Skeletal muscle satellite cell (primary cell): Measurements from ENCODE around the gene NACA2.
A peak's percentile ranks its signal among the peaks of the same experiment; 100 is the strongest.

Experiments used
- H3K27me3 ChIP-seq: 2 replicates; pipeline ENCODE4 v1.7.0; 2013; ENCODE audit warnings: low read length; ENCODE audit not compliant: control insufficient read depth, insufficient read depth
- H3K36me3 ChIP-seq: 2 replicates; pipeline ENCODE4 v1.7.0; 2013; ENCODE audit warnings: mild to moderate bottlenecking, control low read depth, low read length; ENCODE audit not compliant: insufficient read depth
- H3K4me1 ChIP-seq: 2 replicates; pipeline ENCODE4 v1.7.0; 2013; ENCODE audit warnings: low read length; ENCODE audit not compliant: control insufficient read depth, insufficient read depth
- H3K4me2 ChIP-seq: 2 replicates; pipeline ENCODE4 v1.7.0; 2013; ENCODE audit warnings: mild to moderate bottlenecking, low read length
- H3K4me3 ChIP-seq: 2 replicates; pipeline ENCODE4 v1.7.0; 2013; ENCODE audit warnings: low read length
- H3K9ac ChIP-seq: 2 replicates; pipeline ENCODE4 v1.7.0; 2013; ENCODE audit warnings: mild to moderate bottlenecking, low read depth, low read length, moderate library complexity
- H3K9me3 ChIP-seq: replicated peaks from 2 replicates; pipeline ENCODE4 v1.7.0; 2013; ENCODE audit warnings: mild to moderate bottlenecking, control low read depth, low read length

The NACA2 gene

DNA sequence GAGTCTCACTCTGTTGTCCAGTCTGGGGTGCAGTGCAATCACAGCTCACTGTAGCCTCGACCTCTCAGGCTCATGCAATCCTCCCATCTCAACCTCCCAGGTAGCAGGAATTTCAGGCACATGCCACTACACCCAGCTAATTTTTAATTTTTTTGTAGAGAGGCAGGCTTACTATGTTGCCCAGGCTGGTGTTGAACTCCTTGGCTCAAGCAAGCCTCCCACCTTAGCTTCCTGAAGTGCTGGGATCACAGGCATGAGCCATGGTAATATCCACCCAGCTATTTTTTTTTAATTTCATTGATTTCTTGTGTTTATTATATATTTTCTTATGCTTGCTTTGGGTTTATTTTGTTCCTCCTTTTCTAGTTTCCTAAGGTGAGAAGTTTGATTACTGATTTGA is 33.9 kb upstream of the NACA2 start:
- no peaks in the 10 kb centered on the region for H3K4me1 ChIP-seq
- no peak overlapping the region for H3K9ac ChIP-seq

DNA sequence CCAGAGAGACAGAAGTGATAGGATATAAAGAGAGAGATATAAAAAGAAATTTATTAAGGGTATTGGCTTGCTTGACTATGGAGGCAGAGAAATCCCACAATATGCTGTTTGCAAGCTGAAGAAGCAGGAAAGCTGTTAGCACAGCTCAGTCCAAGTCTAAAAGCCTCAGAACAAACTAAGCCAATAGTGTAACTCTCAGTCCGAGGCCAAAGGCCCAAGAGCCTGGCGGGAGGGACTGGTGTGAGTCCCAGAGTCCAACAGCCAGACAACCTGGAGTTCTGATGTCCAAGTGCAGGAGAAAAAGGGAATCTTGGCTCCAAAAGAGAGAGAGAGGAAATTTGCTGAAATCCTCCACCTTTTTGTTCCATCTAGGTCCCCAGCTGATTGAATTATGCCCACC is 30.3 kb upstream of the NACA2 start:
- H3K36me3 ChIP-seq = no peaks in the 10 kb centered on the region
- no peak overlapping the region for H3K4me2 ChIP-seq
- H3K4me1 ChIP-seq = no peaks in the 10 kb centered on the region

More for the DNA sequence above, 33.9 kb upstream of the NACA2 start:
- H3K9me3 ChIP-seq = peaks cover 1% of the 10 kb centered on the region
- no peak overlapping the region for H3K4me3 ChIP-seq
- H3K36me3 ChIP-seq = no peaks in the 10 kb centered on the region
- no peaks in the 10 kb centered on the region for H3K27me3 ChIP-seq
- no peak overlapping the region for H3K4me2 ChIP-seq

DNA sequence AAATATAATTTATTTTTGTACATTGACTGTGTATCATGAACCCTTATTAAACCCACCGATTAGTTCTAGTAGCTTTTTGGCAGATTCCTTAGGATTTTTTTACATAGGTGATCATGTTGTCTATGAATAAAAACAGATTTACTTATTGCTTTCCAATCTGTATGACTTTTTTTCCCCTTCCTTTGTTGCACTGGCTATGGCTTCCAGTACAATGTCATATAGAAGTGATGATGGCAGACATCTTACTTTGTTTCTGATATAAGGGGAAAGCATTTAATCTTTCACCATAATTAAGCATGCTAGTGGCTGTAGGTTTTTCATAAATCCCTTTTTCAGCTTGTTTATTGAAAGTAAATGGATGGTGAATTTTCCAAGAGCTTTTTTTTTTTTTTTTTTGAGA is 28.9 kb upstream of the NACA2 start:
- Histone ChIP-seq H3K9ac (no peak overlapping the region), H3K27me3 (no peaks in the 10 kb centered on the region), H3K9me3 (peaks cover 7% of the 10 kb centered on the region), H3K36me3 (no peaks in the 10 kb centered on the region), H3K4me3 (no peak overlapping the region), H3K4me2 (no peak overlapping the region), H3K4me1 (peaks cover 6% of the 10 kb centered on the region)

More for the DNA sequence above, 30.3 kb upstream of the NACA2 start:
- Histone ChIP-seq H3K4me3 (no peak overlapping the region), H3K9ac (no peak overlapping the region), H3K27me3 (no peaks in the 10 kb centered on the region), H3K9me3 (peaks cover 7% of the 10 kb centered on the region)

DNA sequence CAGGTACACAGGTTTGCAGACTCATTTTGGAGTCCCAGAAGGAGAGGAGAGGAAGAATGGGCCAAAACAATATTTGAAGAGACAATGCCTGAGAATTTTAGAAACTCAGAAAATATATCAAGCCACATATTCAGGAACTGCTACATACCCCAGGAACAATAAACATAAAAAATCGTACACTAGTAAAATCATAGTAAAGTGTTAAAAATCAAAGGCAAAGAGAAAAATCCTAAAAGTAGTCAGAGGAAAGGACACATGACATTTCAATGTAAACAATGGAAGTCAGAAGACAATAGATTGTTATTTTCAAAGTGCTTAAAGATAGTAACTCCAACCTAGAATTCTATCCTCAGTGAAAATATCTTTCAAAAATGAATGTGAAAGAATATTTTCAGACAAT is 28.5 kb upstream of the NACA2 start:
- peaks cover 7% of the 10 kb centered on the region for H3K9me3 ChIP-seq
- H3K4me2 ChIP-seq = no peak overlapping the region
- H3K27me3 ChIP-seq = no peaks in the 10 kb centered on the region
- H3K9ac ChIP-seq = no peak overlapping the region
- peaks cover 6% of the 10 kb centered on the region for H3K4me1 ChIP-seq
- no peak overlapping the region for H3K4me3 ChIP-seq
- no peaks in the 10 kb centered on the region for H3K36me3 ChIP-seq

DNA sequence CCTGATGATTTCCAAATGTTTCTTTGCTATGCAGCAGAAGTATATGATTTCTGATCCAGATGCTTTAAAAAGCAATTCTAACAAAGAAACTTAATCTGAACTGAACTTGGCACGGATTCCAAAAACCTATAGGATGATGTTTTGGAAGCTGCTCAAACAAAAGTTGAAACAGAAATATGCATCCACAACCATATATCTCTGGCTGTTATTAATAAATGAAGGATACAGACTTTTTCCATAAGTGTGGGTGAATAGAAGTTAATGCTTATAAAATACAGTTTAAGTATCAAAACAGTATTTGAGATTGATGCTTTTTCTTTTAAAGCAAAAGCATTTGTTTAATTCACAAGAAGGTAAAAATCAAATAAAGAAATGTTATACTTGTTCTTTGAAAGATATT is 27.9 kb upstream of the NACA2 start:
- no peak overlapping the region for H3K4me2 ChIP-seq
- H3K27me3 ChIP-seq = no peaks in the 10 kb centered on the region
- peaks cover 6% of the 10 kb centered on the region for H3K4me1 ChIP-seq

DNA sequence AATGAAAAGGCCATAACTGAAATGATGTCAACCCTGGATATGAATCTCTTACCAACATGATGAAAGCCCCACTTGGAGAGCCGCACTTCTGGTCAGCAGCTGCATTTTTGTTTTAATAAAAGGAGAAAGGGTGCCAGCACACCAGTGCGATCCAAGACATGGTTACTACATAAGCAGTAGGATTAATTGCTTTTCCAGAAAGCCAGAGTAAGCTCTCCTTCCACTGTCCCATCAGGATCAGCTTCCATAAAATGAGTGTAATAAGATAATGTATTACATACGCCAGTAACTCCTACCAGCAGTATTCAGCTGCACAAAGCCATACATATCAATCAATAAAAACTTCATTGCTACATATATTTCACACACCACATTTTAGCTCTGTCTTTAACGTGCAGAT is 26.3 kb upstream of the NACA2 start:
- Histone ChIP-seq H3K9ac (no peak overlapping the region), H3K27me3 (no peaks in the 10 kb centered on the region), H3K9me3 (peaks cover 7% of the 10 kb centered on the region), H3K36me3 (no peaks in the 10 kb centered on the region), H3K4me1 (peaks cover 6% of the 10 kb centered on the region), H3K4me3 (no peak overlapping the region), H3K4me2 (no peak overlapping the region)

More for the DNA sequence above, 27.9 kb upstream of the NACA2 start:
- Histone ChIP-seq H3K9me3 (peaks cover 7% of the 10 kb centered on the region), H3K4me3 (no peak overlapping the region), H3K36me3 (no peaks in the 10 kb centered on the region), H3K9ac (no peak overlapping the region)

DNA sequence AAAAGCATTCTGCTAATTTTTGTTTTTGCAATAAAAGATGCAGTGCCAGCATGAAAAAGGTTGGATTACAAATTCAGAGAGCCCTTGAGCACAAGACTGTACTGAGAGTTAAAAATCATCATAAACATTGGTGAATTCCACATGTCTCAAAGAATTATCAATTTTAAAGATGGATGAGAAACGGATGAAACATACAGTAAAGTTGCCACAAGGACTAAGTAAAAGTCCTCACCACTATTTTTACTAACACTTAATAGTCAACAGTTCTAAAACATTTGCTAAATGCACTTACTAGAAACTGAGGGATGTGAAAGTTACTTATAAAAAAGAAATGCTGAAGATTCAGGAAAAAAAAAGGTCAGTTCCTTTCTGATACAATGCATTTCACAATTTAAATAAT is 25.8 kb upstream of the NACA2 start:
- H3K4me1 ChIP-seq = peaks cover 6% of the 10 kb centered on the region
- H3K9me3 ChIP-seq = peaks cover 7% of the 10 kb centered on the region
- H3K4me2 ChIP-seq = peak overlapping the region; percentile 58
- no peak overlapping the region for H3K4me3 ChIP-seq
- H3K36me3 ChIP-seq = no peaks in the 10 kb centered on the region
- no peak overlapping the region for H3K9ac ChIP-seq
- H3K27me3 ChIP-seq = no peaks in the 10 kb centered on the region

DNA sequence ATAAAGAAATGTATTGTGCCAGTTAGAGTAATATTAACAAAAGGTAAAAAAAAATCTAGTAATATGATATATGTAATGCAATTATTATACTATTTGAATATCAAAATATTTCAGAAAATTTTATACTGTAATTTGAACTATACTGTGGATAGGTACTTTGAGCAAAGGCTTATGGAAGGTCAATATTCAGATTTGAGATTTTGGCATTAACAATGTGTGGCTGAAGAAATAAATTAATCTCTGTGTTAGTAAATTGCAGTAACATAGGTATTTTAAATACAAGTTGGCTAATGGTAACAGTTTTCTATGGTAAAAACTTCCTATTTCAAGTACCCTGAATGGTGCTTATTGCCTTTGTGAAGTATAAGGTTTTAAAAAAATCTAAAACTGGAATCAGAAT is 23.2 kb upstream of the NACA2 start:
- Histone ChIP-seq H3K4me1 (peaks cover 6% of the 10 kb centered on the region), H3K4me2 (no peak overlapping the region), H3K9ac (no peak overlapping the region), H3K9me3 (peaks cover 2% of the 10 kb centered on the region), H3K36me3 (no peaks in the 10 kb centered on the region), H3K4me3 (no peak overlapping the region), H3K27me3 (no peaks in the 10 kb centered on the region)

DNA sequence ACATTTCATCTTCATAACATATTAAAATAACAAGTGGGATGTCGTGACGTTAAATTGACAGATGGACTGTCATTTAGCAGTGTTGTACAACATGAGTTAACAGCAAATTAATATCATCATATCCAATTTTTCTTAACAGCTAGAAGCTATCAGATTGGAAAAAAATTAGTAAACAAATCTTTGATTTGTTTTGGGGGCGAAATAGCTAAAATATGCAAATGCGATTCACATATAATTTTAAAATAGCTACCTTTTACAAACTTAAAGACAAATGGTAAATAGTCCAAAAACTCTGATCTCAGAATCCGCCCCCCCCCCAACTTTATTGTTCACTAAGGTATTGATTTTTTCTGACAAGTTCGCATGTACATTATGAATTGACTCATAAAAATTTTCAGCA is 20.3 kb upstream of the NACA2 start:
- H3K4me1 ChIP-seq = peaks cover 6% of the 10 kb centered on the region
- H3K9ac ChIP-seq = no peak overlapping the region
- H3K4me3 ChIP-seq = no peak overlapping the region
- no peak overlapping the region for H3K4me2 ChIP-seq
- H3K9me3 ChIP-seq = no peaks in the 10 kb centered on the region
- no peaks in the 10 kb centered on the region for H3K36me3 ChIP-seq
- no peaks in the 10 kb centered on the region for H3K27me3 ChIP-seq

DNA sequence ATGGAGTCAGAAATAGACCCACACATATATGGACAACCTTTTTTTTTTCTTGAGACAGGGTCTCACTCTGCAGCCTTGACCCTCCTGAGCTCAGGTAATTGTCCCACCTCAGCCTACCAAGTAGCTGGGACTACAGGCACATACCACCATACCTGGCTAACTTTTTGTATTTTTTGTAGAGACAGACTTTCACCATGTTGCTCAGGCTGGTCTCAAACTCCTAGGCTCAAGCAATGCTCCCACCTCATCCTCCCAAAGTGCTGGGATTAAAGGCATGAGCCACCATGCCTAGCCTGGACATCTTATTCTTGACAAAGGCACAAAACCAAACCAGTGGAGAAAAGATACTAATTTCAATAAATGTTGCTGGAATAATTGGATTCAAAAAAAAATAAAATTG is 14.7 kb upstream of the NACA2 start:
- no peaks in the 10 kb centered on the region for H3K4me1 ChIP-seq
- no peaks in the 10 kb centered on the region for H3K36me3 ChIP-seq
- H3K9me3 ChIP-seq = no peaks in the 10 kb centered on the region
- H3K27me3 ChIP-seq = peaks cover 3% of the 10 kb centered on the region
- H3K4me3 ChIP-seq = no peak overlapping the region
- H3K9ac ChIP-seq = no peak overlapping the region
- no peak overlapping the region for H3K4me2 ChIP-seq

DNA sequence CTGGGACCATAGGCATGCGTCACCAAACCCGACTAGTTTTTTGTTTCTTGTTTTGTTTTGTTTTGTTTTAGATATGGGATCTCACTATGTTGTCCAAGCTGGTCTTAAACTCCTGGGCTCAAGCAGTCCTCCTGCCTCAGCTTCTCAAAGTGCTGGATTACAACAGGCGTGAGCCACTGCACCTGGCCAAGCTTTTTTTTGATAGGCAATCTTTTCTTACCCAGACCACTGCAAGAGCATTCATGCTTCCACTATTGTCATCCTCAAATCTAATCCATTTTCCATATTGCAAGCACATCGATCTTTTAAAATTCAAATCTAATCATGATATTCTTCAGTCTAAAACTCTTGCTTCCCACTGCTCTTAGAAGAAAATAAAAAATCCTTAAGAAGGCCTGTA is 10.3 kb upstream of the NACA2 start:
- peaks cover 43% of the 10 kb centered on the region for H3K27me3 ChIP-seq
- H3K36me3 ChIP-seq = no peaks in the 10 kb centered on the region
- no peak overlapping the region for H3K9ac ChIP-seq
- no peak overlapping the region for H3K4me3 ChIP-seq
- no peaks in the 10 kb centered on the region for H3K9me3 ChIP-seq
- no peaks in the 10 kb centered on the region for H3K4me1 ChIP-seq
- H3K4me2 ChIP-seq = no peak overlapping the region

DNA sequence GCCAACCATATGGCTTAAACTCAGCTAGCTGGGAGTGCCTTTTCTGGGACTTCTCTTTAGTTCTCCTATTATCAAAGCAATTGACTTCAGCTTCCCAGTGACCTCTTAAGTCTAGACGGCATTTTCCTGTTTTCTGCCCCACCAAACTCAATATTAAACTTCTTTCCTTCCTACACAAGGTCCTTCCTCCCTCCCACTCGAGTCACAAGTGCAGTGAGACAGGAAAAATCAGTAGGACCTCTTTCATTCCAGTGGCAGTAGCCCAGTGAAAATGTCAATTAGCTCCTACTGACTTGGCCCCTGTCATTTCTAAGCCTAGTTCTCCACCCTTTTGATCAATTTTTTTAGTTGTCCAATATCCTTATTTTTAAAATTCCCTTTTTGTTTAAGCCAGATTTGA is 9.6 kb upstream of the NACA2 start:
- no peak overlapping the region for H3K4me2 ChIP-seq
- no peak overlapping the region for H3K4me3 ChIP-seq
- H3K9ac ChIP-seq = no peak overlapping the region
- no peaks in the 10 kb centered on the region for H3K9me3 ChIP-seq
- peaks cover 50% of the 10 kb centered on the region for H3K27me3 ChIP-seq
- H3K4me1 ChIP-seq = no peaks in the 10 kb centered on the region
- H3K36me3 ChIP-seq = no peaks in the 10 kb centered on the region
